Stimulated activated CD4-positive, alpha-beta T cell treated with anti-CD3 and anti-CD28 coated beads, Interleukin-2, amount 100 ng/mL, for 24 hours (primary cell): Measurements from ENCODE around the gene SH3BGRL2.
"Not testable (repeated sequence)": the region's sequence is repeated elsewhere in the genome, so short reads cannot be mapped to it uniquely, and the experiment has no call there.

Experiments
- DNase-seq, 2 donors: peaks; one replicate each; pipeline ENCODE4 v3.0.0-alpha.2; 2020

SH3BGRL2 gene

DNA sequence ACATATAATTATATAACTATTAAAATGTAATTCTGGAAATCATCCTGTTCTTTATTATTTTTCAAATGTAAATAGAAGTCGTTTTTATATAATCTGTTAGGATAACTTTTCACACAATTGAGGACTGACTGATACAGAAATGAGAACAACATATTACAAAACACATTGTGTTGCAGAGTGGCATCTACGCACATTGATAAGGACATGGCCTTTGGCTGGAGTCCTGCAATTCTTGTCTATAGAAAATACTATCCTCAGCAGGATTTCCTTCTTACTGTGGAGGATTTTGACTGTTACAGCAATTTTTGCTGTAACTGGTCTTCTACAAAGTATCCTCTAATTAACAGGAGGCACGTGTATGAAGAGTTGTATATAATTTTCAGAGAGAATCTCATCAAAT is 19.8 kb downstream of the SH3BGRL2 start:
- no peak for DNase-seq

- DNase-seq = no peak
These were observed 25.0 kb downstream of the SH3BGRL2 start for GRCh38 chr6:79656134-79656533.

DNA sequence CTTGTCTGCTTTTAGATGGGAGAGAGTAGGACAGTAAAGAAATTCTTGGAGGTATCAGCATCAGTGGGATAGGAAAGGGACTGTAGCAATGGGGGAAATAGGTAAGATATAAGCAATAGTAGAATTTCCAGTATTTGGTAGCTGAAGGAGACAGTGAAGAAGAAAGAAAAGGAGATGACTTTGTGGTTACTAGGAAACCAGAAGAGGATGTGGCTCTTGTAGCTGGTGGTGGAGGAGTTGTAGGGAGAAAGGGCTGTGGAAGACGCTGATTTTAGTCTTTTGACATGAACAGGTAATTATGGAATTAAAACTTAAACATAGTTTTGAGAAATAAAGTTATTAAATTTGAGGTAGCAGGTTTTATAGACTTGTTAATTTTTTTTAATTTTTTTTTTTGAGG is 26.1 kb downstream of the SH3BGRL2 start:
- no peak for DNase-seq

DNA sequence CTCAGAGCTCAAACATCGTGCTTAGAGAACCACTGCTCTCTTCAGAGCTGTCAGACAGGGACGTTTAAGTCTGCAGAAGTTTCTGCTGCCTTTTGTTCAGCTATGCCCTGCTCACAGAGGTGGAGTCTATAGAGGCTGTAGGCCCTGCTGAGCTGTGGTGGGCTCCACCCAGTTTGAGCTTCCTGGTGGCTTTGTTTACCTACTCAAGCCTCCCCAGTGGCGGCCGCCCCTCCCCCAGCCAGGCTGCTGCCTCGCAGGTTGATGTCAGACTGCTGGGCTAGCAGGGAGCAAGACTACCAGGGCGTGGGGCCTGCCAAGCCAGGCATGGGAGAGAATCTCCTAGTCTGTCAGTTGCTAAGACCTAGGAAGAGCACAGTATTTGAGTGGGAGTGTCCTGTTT is 32.5 kb downstream of the SH3BGRL2 start:
- DNase-seq = not testable (repeated sequence)

- DNase-seq = no peak
These were observed 34.8 kb downstream of the SH3BGRL2 start for GRCh38 chr6:79665725-79666551.

- no peak for DNase-seq
These were observed 35.5 kb downstream of the SH3BGRL2 start for GRCh38 chr6:79666634-79667033.

DNA sequence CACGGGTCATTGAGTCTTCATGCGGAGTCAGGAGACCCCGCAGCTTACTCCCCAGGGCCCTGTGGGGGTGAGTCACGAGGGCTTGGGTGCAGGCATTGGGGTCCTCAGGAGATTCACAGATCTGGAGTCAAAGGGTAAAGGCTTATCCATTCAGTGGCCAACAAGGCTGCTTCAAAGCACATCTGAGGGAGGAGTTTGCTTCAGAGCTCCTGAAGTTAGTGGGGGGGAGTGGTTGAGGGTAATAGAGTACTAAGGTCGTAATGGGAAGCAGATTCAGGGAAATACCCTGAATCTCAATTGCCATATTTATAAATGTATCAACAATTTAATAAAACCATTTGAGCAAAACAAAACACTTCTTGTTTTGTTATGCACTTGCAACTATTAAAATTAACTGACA is 37.3 kb downstream of the SH3BGRL2 start:
- DNase-seq = no peak

- no peak for DNase-seq
These were observed 38.6 kb downstream of the SH3BGRL2 start for GRCh38 chr6:79669766-79670165.

- no peak for DNase-seq
These were observed 39.7 kb downstream of the SH3BGRL2 start for GRCh38 chr6:79670789-79671188.

DNA sequence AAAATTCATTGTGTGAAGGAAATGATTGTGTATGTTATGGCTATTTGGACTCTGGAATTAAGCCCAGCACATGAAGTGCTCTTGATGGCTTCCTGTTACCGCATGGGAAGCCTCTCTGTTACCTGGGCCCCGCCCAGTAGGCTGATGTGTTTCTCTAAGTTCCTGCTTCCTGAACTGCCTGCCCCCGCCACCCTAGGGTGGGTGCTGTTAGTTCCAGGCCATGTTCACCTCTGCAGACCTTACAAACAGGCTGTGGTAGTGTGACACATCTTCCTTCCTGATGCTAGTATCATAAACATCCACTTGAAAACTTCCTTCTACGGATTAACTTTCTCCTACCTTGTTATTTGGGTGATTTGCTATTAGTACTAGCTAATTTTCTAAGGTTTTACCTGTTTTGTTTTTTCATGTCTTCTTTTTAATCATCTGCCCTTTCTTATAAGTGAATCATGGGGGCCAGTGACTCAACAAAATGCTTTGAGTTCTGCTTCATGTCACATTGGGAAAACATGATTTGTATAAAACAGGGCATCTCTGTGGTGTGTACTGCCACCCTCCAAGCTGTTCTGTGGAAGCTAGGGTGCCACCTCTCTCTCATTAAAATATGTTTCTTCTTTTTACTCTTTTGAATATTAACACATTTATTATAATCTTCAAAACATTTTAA is 40.6 kb downstream of the SH3BGRL2 start:
- DNase-seq = peak; percentile 29 to 35

DNA sequence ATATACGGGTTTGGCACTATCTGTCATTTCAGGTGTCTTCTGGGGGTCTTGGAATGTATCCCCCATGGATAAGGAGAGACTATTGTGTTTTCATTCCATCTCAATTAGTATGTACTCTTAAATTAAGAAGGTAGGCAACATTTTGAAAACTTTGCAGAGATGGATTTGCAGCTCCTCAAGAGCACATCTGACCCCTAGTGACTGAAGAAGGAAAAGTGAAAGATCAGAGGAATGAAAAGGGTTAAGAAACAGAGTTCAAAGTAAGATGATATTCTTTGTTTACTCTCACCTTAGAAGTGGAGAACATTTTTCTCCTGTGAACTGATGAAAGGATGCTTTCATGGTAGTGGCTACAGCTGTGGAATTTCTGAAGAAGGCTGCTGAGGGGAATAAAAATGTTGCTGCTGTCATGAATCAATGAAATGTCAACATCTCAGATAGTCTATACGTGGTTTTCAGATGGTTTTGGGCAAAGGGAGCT is 41.5 kb downstream of the SH3BGRL2 start:
- DNase-seq = no peak

- no peak for DNase-seq
These were observed 42.8 kb downstream of the SH3BGRL2 start for GRCh38 chr6:79673947-79674346.

DNA sequence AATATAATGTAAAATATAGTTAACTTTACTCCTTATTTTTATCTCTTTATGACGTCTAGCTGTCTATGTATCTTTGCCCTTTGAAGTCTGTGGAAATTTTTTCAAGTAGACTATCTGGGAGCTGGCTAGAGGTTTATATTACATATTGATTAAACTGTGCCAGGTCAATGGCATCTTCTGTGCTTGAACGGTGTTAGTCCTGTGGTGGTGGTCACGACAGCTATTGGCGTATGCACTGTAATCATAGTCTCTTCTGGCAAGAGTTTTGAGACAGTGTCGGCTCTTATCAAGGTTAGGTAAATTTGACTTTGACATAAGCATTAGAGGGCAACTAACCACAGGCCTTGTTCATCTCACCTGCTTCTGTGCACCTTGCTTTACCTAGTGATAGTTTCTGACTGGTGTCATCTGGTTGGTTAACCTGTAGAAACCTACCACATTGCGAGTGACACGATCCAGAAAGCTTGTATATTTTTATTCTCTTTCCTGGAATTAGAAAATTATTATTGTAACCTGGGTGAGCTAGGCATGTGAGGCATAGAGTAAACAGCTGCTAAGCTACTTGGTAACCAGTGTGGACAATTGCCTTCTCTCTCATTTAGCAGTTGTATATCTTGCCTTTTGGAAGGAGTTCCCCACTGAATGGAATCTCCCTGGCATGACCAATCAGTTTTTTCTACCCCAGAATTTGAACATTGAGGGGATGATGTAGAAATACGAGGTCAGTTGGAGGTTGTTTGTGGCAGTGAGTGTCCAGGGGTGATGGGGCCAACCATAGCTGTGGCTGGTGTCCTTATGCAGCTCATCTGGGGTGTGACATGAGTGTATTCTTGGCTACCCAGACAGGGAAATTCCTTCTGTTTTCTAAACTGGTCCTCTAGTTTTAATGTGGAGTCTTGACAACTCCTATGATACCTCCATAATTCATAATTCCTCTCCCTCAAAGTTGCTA is 45.9 kb downstream of the SH3BGRL2 start:
- no peak for DNase-seq

GRCh38 chr6:79682682-79683081 is 51.6 kb downstream of the SH3BGRL2 start:
- not testable (repeated sequence) for DNase-seq

GRCh38 chr6:79684876-79685275 is 53.7 kb downstream of the SH3BGRL2 start:
- DNase-seq = no peak

DNA sequence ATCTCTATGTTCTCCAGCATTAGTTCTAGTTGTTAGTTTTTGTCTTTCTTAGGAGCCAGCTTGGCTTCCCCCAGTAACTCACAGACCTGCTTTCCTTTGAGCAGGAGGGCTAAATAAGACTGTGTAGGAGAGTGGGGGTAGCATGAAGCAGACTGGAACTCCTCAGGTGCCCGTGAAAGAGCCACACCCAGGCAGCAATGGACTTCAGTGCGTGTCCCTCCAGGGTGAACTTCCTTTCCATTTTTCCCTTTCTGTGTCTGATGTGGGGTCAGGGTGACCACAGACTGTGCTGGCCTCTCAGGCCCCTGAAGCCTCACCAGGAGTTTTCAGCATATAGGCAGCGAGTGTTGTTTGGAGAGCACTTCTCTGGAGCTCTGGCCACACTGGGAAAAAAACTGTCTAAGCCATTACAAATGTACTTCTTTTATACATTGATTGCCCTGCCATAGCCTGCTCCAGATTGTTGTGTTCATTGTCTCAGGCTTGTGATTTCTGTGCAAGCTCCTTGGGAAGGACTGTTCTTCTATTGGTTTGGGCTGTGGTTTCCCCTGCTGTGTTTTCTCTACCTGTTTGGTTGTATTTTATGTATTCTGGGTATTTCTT is 55.7 kb downstream of the SH3BGRL2 start:
- no peak for DNase-seq

- DNase-seq = no peak
These were observed 56.6 kb downstream of the SH3BGRL2 start for GRCh38 chr6:79687759-79688158.

DNA sequence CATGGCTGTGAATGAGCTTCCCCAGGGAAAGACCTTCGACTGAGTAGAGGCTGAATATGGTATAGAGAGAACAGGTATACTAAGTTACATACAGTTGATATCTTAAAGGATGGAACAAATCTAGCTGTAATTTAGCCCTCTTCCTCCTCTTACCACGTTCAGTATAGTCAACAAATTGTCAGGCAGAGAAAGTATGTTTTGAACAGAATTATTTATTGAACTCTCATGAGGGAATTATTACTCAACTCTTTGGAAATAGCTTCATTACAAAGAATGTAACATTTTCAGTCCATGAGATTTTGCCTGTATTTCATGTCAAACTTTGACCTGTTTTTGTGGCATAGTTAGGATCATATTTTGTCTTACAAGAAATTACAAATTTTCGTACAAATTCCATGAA is 63.0 kb downstream of the SH3BGRL2 start:
- DNase-seq = no peak

DNA sequence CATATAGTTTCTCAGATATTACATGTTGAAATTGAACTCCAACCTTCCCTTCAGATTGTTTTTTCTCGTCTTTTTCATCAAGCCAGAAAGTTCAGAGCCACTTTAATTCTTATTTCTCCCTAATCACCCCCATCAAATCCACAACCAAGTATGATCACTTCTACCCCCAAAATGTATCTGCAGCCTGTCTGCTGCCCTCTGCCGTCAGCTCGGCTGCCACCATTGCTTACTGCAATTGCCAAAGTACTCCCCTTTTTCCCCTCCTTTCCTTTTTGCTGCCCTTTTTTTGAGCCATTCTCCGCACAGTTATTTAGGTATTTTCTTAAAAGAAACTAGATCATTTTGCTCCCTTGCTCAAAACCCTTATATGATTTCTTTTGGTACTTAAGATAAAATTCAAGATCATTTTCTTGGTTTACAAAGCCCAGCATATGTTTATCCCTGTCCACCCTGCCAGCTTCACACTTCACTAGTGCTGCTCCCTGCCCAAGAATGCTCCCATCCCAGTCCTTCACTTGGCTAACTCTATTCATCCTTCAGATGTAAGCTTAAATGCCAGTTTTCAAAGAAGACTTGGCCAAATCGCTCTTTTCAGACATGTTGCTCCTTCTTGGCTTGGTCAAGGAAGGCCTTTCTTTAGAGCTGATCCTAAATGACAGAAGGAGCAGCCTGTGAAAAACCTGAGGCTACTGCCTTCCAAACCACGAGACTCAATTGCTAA is 63.7 kb downstream of the SH3BGRL2 start:
- no peak for DNase-seq

DNA sequence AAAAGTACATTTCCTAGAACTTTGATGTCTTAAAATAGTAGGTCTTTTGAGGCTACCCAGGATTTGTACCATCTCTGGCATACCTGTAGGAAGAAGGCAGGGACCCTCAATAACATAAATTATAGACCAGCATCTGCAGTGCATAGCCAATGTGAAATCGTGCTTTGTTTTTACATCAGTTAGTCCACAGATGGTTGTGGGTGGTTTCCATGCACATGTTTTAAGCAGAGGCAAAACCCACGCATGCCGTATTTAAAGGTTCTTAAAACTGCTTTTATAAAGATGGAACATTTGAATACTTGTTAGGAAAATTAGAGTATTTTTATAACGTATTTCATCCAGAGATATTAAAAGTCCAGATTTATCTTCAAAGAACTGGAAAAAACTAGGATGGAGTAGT is 66.3 kb downstream of the SH3BGRL2 start:
- DNase-seq = no peak

- DNase-seq = no peak
These were observed 68.5 kb downstream of the SH3BGRL2 start for GRCh38 chr6:79699606-79700005.

DNA sequence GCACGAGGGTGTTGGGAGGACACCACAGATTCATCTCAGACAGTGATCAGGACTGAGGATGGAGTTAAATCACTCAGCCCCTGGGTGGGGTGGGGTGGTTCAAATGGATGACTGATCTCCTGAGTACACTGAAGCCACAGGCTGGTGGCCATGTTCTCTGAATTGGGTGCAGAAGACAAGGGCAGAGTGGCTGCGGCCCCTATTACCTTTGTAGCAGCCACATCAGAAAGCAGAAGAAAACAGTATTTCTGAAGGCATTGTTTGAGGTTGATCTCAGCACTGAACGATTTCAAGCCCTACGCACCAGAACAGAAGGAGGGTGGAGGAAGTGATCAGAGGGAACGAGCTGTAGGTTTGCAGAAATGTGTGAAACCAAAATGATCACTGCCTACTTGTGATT is 71.6 kb downstream of the SH3BGRL2 start:
- DNase-seq = no peak
